Stomach (tissue), 9 donors: Measurements from ENCODE around the gene NOS3. TPM values are rescaled to one million over a fixed set of nuclear protein-coding genes. Genes with fewer than 3 reads are reported as not detected.

Source experiments
- DNase-seq, 2 donors: peaks; one replicate each; pipeline versions ENCODE4 v3.0.0 to v3.0.0-alpha.2; 2013 to 2019
- H3K27ac ChIP-seq, 5 donors: fragments of 200-600 bp in 4 of 5; sonication (generic) in 4 of 5; one replicate each; pipeline ENCODE4 v1.5.1; 2013 to 2019; ENCODE audit warnings: mild to moderate bottlenecking in 1 of 5, moderate library complexity in 1 of 5
- H3K27me3 ChIP-seq, 3 donors: fragments of 200-600 bp; sonication (generic); one replicate each; pipeline ENCODE4 v1.5.1; 2017 to 2019; ENCODE audit warnings: mixed run types in 1 of 3
- H3K36me3 ChIP-seq, 4 donors: fragments of 200-600 bp; sonication (generic); 1 replicate in 3 of 4; 2 replicates in 1 of 4; pipeline ENCODE4 v1.5.1; 2016 to 2019
- H3K4me1 ChIP-seq, 4 donors: fragments of 200-600 bp; sonication (generic); one replicate each; pipeline ENCODE4 v1.5.1; 2016 to 2019
- H3K4me3 ChIP-seq, 4 donors: fragments of 200-600 bp; sonication (generic) in 3 of 4; one replicate each; pipeline ENCODE4 v1.5.1; 2016 to 2019; ENCODE audit warnings: mild to moderate bottlenecking in 1 of 4
- H3K9me3 ChIP-seq, 4 donors: fragments of 200-600 bp; sonication (generic); one replicate each; pipeline ENCODE4 v1.5.1; 2016 to 2019
- CTCF ChIP-seq, 7 experiments: fragments of 450-650 bp in 4 of 7; fragments of 200-600 bp in 3 of 7; sonication (generic) in 3 of 7; IDR thresholded peaks; one replicate each; pipeline ENCODE4 v1.5.1; 2016 to 2019; ENCODE audit warnings: antibody characterized with exemption in 7 of 7, control low read depth in 2 of 7, mild to moderate bottlenecking in 1 of 7
- EP300 ChIP-seq: sonication (generic); formaldehyde crosslinking; IDR thresholded peaks from one replicate; pipeline ENCODE4 v1.6.1; 2017; ENCODE audit warnings: antibody characterized with exemption
- POLR2A ChIP-seq, 4 donors: fragments of 450-650 bp; IDR thresholded peaks; one replicate each; pipeline ENCODE4 v1.6.1; 2016; ENCODE audit warnings: antibody characterized with exemption in 4 of 4, control low read depth in 2 of 4, mild to moderate bottlenecking in 1 of 4, moderate library complexity in 1 of 4
- POLR2AphosphoS5 ChIP-seq, 3 donors: sonication (generic); formaldehyde crosslinking; IDR thresholded peaks; one replicate each; pipeline ENCODE4 v1.6.1; 2016; ENCODE audit warnings: antibody characterized with exemption in 3 of 3
- WGBS, 5 donors: extraction: QIAGEN DNeasy Blood & Tissue Kit in 3 of 5; methylation state at CpG; one replicate each; pipeline versions ENCODE4 v1.1.5 to v1.1.7; 2013 to 2018; 5-methylcytosine and 5-hydroxymethylcytosine counted together
- intact Hi-C: fragments of 100-400 bp; cut with DNase I; formaldehyde crosslinking; loops from one replicate; pipeline ENCODE4 v1.15.1; 2023; ENCODE audit warnings: low total_unique reads
- polyA plus RNA-seq, 3 donors: library from polyadenylated mRNA; stranded (reverse); fragments of 200-250 nt; gene quantifications; one replicate each; pipeline ENCODE4 v1.2.3, GENCODE V29; 2013
- total RNA-seq, 5 donors: library from RNA; depleted of rRNA; stranded (reverse); fragments of >200 nt; gene quantifications; one replicate each; pipeline versions ENCODE4 v1.1.0 to v1.2.3, GENCODE V29; 2014 to 2016
- donor health status: healthy with polysubstance abuse.
- donor health status: Bipolar disorder and iron deficiency.
- donor health status: healthy.

Gene NOS3
- total and polyA plus RNA-seq, 8 donors, result 2.5 to 45.1 (median 7.5) TPM

- H3K4me3 ChIP-seq, result no peak overlapping the region
- DNase-seq, result peak in 1 of 2 donors; percentile 74
- intact Hi-C loops, result no loop called here
- H3K27ac ChIP-seq, result peak overlapping the region in 3 of 5 donors; percentile 19 to 80 (median 72)
- H3K27me3 ChIP-seq, result peaks cover 0 to 43% (median 24%) of the 10 kb centered on the region in 3 donors
- peaks cover 0 to 87% (median 49%) of the 10 kb centered on the region in 4 donors for H3K4me1 ChIP-seq
- TF ChIP-seq EP300, result no peak
- peak in 1 of 3 donors; percentile 3 for TF ChIP-seq POLR2AphosphoS5 (IDR thresholded peaks at IDR 0.05)
- H3K36me3 ChIP-seq, result no peaks in the 10 kb centered on the region
- 52 to 73% (median 65%) methylated on average over 16 of the region's 16 CpGs for WGBS, 5 donors
- H3K9me3 ChIP-seq, result no peaks in the 10 kb centered on the region
These were observed 26.2 kb upstream of the NOS3 start for GRCh38 chr7:150964593-150965111.

GRCh38 chr7:150965273-150965830 is 25.5 kb upstream of the NOS3 start:
- Histone ChIP-seq H3K4me1 (peaks cover 0 to 94% (median 54%) of the 10 kb centered on the region in 4 donors), H3K4me3 (no peak overlapping the region), H3K9me3 (no peaks in the 10 kb centered on the region), H3K27ac (peak overlapping the region in 2 of 5 donors; percentile 19 to 80), H3K27me3 (peaks cover 0 to 49% (median 27%) of the 10 kb centered on the region in 3 donors), H3K36me3 (no peaks in the 10 kb centered on the region)
- 63 to 79% (median 77%) methylated on average over 14 to 16 of the region's 16 CpGs for WGBS, 5 donors
- TF ChIP-seq EP300 (no peak), CTCF (IDR thresholded peaks at IDR 0.05) (no peak), POLR2AphosphoS5 (IDR thresholded peaks at IDR 0.05) (no peak), POLR2A (IDR thresholded peaks at IDR 0.05) (no peak)
- DNase-seq, result no peak
- intact Hi-C loops, result no loop called here

- Histone ChIP-seq H3K4me1 (peaks cover 0 to 95% (median 60%) of the 10 kb centered on the region in 4 donors), H3K27ac (peak overlapping the region in 2 of 5 donors; percentile 19 to 80), H3K27me3 (peaks cover 0 to 53% (median 29%) of the 10 kb centered on the region in 3 donors), H3K4me3 (no peak overlapping the region), H3K9me3 (no peaks in the 10 kb centered on the region), H3K36me3 (no peaks in the 10 kb centered on the region)
- TF ChIP-seq CTCF (IDR thresholded peaks at IDR 0.05) (no peak), POLR2AphosphoS5 (IDR thresholded peaks at IDR 0.05) (no peak), POLR2A (IDR thresholded peaks at IDR 0.05) (no peak), EP300 (no peak)
- intact Hi-C loops, result no loop called here
- no peak for DNase-seq
- WGBS, 5 donors, result 75 to 100% (median 84%) methylated on average over 1 of the region's 1 CpG
These were observed 24.8 kb upstream of the NOS3 start for GRCh38 chr7:150966002-150966401.

- Histone ChIP-seq H3K36me3 (no peaks in the 10 kb centered on the region), H3K4me1 (peaks cover 0 to 95% (median 62%) of the 10 kb centered on the region in 4 donors), H3K9me3 (no peaks in the 10 kb centered on the region), H3K27me3 (peaks cover 0 to 57% (median 22%) of the 10 kb centered on the region in 3 donors), H3K27ac (no peak overlapping the region), H3K4me3 (no peak overlapping the region)
- no peak for DNase-seq
- intact Hi-C loops, result no loop called here
- TF ChIP-seq POLR2A (IDR thresholded peaks at IDR 0.05) (no peak), POLR2AphosphoS5 (IDR thresholded peaks at IDR 0.05) (peak in 1 of 3 donors; percentile 21), EP300 (no peak), CTCF (IDR thresholded peaks at IDR 0.05) (no peak)
- WGBS, 5 donors, result 34 to 58% (median 37%) methylated on average over 6 of the region's 6 CpGs
These were observed 23.5 kb upstream of the NOS3 start for GRCh38 chr7:150967349-150967748.
